HG03139 (cell line): ENCODE measurements around the gene SELENOV.

ENCODE experiments used
- ATAC-seq: cut with Tn5 transposase; IDR thresholded peaks from one replicate; pipeline ENCODE4 v1.9.1; 2021; ENCODE audit not compliant: unreplicated experiment

Gene SELENOV

DNA sequence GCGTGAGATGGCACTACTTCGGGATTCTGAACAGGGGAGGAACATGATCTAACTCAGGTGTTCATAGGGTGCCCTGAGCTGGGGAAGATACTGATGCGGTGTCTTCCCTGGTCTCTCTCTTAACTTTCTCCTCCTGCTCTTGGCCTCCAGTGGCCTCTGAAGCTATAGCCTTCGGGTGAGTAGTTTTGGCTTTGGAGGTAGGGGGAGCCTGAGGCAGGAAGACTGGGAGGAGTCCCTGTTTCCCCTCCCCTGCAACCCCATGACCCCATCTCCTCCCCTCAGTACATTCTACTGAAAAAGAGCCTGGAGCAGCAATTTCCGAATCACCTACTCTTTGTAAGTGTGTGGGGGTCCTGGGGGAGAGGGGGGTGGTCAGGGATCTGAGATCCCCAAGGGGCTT lies 3.5 kb downstream of the SELENOV start:
- ATAC-seq: no peak

DNA sequence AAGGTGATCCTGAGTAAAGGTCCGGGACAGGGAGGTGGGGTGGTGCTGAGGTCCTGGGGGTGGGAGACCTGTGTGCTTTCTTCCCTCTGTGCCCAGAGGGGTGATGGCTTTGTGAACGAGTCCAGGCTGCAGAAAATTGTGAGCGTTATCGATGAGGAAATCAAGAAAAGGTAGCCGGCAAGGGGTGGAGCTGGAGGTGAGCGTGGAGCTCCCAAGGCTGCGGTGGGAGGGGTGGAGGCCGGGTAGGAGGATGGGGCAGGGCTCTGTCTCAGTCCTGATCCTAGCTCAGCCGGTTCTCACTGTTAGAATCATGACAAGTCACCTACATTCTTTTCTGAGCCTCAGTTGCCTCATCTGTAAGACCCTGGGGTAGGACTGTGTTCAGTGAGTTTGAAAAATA lies 4.0 kb downstream of the SELENOV start:
- no peak for ATAC-seq

DNA sequence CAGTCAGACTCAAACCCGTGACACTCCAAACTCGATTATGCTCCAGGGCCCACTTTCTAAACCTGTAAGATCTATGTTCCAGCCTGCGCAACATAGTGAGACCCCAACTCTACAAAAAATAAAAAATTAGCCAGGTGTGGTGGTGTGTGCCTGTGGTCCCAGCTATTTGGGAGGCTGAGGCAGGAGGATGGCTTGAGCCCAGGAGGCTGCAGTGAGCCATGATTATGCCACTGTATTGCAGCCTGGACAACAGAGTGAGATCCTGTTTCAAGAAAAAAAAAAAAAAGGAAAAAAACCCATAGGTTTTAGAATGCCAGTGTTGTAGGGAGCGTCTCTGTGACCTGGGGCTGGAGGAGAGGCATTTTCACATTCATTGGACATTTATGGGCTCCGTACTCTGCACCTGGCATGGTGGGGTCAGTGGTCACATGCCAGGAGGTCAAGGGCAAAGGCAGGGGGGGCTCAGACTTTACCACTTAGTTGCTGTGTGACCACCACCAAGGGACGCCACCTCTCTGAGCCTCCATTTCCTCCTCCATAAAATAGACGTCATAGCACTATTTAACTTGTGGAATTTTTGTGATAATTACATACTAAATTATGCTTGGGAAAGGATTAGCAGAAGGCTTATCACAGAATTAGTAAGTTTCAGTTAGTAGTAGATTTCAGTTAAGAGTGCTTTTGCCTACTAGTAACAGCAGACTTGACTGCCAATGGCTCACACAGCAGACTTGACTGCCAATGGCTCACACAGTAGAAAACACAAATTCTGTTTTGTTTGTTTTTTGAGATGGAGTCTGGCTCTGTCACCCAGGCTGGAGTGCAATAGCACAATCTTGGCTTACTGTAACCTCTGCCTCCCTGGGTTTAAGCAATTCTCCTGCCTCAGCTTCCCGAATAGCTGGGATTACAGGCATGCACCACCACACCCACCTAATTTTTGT lies 5.9 kb downstream of the SELENOV start:
- no peak for ATAC-seq

DNA sequence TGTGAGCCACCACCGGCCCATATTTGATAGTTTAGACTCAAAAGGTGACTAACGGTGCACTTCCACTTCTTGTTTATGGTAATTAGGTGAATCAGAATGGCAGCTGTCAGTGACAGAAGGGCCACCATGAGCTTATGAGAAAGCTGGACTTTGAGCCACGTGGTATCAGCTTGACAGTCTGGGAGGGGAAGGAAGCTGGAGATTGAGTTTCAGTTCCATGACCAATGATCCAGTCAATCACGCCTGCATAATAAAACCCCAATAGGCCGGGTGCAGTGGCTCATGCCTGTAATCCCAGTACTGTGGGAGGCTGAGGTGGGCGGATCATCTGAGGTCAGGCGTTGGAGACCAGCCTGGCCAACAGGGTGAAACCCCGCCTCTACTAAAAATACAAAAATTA lies 9.6 kb downstream of the SELENOV start:
- ATAC-seq: no peak

DNA sequence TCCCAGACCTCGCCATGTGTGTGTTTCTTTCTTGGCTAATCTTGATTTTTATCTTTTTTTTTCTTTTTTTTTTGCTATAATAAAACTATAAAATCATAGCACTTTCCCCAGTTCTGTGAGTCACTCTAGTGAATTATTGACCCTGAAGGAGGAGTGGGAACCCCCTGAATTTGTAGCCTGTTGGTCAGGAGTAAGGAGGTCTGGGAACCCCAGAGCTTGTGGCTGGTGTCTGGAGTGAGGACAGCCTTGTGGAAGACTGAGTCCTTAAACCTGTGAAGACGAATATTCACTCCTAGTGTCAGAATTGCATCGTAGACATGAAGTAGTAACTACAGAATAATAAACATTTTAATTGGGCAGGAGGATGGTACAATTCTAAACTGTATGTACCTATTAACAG lies 10.3 kb downstream of the SELENOV start:
- ATAC-seq: no peak

DNA sequence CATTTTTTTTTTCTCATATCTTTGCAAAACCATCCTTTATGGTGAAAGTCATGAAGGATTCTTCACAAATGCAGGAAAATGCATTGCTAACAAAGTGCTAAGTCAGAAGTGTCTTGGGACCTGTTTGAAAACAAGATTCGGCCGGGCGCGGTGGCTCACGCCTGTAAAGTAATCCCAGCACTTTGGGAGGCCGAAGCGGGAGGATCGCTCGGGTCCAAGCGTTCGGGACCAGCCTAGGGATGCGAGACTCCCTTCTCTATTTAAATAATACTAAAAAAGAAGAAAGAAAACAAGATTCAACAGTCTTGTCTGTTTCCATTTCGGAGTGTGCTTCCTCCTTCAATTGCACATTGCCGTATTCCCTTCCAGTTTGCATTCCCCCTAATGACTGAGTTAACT lies 16.9 kb downstream of the SELENOV start:
- no peak for ATAC-seq

DNA sequence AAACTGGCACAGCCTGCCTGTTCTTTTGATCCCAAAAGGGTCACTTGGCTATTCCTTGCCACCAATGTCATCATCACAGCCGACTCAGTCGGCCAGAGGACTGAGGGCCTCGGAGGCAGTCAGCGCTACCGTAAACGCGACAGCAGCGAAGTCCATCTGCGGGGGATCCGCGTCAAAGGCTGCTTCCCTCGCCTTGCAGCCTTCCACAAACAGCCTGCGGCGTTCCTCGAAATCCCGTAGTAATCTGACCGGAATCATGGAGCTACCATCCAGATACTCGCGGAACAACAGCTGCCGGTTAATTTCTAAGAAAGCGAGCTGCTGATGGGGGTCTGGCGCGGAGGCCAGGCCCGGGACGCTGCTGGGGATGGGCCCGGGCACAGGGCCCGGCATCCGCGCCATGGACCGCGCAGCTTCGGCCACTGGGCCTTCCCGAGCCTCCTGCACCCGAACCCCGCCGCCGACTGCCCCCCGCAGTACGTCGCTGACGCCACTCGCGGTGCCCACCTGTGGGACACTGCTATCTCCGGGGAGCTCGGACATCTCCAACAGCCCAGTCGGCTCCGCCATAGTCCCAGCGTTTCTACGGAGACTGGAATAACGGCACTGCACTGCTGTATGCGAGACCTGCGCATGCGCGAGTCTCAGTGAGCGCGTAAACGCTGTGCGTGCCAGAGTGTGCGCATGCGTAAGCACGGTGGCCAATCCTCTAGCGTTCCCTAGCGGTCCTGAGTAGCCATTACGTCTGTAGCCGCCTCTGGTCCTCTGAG lies 17.5 kb downstream of the SELENOV start, which contains the start of gene EID2B:
Gene EID2B (minus strand): TSS at position 620 of the 770 bp plus-strand sequence. CDS start 50 bp downstream, at position 570.
- peak; percentile 87 for ATAC-seq

DNA sequence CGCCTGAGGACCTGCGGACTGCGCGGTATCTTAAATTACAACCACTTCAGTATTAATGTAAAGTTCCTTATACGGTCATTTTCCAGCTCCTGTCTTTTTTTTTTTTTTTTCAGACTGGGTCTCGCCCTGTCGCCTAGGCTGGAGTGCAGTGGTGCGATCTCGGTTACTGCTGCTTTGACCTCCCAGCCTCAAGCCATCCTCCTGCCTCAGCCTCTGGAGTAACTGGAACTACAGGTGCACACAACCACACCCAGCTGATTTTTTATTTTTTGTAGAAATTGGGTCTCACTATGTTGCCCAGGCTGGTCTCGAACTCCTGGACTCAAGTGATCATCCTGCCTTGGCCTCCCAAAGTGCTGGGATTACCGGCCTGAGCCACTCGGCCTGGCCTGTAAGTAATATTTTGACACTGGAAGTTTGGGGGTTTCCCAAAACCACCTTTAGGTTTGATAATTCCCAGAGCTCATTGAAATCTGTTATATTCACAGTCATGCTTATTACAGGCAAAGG lies 18.1 kb downstream of the SELENOV start:
- no peak for ATAC-seq

DNA sequence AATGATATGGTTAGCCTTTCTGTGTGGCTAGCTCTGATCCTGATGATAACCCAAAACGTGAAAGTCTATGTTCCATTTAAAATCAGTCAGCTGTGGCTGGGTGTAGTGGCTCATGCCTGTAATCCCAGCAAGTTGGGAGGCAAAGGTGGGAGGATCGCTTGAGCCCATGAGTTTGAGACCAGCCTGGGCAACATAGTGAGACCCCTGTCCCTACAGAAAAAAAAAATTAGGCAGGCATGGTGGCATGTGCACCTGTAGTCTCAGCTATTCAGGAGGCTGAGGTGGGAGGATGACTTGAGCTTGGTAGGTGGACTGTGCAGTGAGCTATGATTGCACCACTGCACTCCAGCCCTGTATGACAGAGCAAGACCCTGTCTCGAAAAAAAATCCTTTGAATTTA lies 18.9 kb downstream of the SELENOV start:
- no peak for ATAC-seq

DNA sequence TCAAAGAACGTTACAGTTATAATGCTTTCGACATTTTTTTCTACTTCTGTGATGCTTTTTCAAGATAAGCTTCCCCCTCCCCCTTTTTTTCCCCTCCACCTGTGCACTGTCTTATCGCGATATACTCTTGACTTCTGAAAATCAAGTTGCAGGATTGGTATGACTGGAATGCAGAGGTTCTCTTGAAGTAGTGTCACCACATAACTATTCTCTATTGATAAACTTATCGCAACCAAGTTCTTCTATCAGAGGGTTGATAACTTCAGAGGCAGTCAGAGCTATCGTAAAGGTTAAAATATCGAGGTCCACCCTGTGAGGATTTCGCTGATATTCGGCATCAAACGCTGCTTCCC lies 24.2 kb downstream of the SELENOV start:
- no peak for ATAC-seq

DNA sequence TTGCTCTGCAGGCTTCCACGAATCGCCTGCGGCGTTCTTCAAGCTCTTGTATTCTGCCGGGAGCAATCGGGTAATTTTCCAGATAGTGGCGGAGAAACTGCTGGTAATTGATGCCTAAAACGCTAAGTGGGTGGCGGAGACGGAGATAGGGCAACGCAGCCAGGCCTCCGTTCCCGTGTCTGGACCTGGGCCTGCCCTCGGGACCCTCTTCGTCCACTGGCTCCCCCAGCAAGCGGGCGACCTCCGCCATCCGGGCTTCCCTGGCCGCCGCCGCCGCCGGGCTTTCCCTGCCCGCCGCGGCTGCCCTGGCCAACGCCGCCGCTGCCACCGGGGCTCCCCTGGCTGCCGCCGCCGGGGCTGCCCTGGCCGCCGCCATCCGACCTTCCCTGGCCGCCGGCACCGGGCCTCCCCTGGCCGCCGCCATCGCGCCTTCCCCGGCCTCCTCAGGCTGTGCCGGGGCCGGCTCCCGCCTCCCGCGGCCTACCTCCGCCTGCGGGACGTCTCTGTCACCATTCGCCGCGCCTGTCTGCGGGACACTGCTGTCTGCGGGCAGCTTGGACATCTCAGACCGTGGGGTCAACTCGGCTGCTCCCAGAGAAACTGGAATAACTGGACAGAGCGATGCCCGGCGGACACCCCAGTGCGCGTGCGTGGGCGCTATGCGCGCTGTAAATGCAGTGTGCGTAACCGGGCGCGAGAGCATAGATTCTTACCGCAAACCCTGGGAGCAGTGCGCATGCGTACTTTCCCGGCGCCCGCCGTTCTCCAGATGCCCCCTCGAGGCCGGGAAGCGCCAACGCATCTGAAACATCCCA lies 24.8 kb downstream of the SELENOV start, which contains the start of gene EID2:
Gene EID2 (minus strand): TSS at position 644 of the 815 bp plus-strand sequence. CDS start 82 bp downstream, at position 562.
- peak; percentile 86 for ATAC-seq

DNA sequence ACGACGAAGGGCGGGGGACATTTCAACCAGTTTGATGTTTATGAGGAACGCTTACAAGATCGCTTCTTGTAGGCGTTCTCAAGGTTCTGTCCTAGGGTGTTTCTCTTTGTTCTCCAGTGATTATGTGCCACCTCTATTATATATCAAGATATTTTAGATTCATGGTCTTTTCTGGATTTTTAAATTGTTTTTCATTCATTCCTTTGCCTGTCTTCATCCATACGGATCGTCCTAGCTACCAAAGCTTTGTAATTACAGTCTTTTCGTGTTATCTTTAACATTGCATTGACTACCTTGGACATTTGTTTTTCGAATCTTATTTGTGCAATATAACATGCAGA lies 25.4 kb downstream of the SELENOV start:
- no peak for ATAC-seq

DNA sequence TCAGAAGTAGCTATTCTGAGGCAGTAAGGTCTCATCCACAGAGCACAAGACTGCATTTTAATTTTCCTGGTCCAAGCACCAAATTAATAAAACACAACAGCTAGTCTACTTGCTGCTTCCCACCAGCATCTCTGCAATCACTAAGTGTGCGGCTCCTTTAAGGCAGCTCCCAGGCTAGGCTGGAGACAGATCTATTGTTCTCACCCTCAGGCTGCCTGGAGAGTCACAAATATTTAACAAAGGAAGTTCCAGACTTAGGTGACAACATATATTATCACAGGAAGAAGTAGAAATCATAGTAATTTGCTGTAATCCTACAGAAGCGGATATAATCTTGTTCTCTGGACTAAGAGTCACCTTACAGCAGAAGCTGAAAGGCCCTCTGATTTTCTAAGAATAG lies 27.3 kb downstream of the SELENOV start:
- ATAC-seq: no peak

DNA sequence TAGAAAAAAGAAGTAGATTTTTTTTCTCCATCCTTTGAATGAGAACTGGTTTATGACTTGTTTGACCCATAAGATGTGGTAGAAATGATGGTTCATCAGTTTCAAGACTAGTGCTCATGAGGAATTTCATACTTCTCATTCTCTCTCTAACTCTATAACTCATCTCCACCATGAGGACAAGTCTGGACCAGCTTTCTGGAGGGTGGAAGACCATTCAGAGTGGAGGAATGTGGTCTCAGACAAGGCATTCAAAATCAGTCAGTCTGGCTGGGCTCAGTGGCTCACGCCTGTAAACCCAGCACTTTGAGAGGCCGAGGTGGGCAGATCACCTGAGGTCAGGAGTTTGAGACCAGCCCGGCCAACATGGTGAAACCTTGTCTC lies 28.5 kb downstream of the SELENOV start:
- ATAC-seq: no peak

DNA sequence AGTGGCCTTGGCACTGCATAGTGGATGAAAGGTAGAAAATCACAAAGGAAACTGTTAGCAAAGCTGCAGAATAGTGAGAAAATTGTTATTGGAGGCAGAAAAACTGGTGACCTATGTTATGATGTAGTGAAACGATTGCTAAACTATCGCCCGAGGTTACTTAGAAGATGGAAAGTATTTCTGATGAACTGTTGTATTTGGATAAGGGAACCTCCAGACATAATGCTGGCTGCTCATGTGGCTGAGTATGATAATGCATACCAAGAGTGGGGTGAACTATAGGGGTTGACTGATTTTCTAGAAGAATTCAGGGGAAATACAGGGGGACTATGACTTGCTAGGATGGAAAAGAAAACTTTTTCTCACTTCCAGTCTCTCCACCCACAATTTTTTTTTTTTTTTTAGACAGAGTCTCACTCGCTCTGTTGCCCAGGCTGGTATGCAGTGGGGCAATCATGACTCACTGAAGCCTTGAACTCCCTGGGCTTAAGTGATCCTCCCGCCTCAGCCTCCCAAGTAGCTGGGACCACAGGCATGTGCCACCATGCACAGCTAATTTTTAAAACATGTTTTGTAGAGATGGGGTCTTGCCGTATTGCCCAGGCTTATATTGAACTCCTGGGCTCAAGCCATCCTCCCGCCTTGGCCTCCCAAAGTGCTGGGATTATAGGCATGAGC lies 29.4 kb downstream of the SELENOV start:
- ATAC-seq: no peak

DNA sequence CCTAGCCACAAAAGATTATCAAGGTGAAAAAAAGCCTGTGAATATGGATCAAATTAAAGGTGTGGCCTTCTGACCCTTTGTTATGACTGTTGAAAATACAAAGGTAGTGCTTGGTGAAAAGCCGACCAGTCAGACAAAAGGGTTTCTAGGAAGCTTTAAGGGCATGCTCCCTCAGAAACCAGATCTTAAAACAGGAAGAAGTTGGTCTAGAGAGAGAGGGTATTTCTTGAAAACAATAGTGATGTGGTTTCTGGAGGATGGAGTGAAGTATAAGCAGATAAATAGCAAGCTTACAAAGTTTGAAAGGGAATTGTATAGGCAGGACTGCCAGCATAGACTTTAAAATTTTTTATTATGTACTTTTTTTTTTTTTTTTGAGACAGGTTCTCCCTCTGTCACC lies 30.0 kb downstream of the SELENOV start:
- no peak for ATAC-seq

DNA sequence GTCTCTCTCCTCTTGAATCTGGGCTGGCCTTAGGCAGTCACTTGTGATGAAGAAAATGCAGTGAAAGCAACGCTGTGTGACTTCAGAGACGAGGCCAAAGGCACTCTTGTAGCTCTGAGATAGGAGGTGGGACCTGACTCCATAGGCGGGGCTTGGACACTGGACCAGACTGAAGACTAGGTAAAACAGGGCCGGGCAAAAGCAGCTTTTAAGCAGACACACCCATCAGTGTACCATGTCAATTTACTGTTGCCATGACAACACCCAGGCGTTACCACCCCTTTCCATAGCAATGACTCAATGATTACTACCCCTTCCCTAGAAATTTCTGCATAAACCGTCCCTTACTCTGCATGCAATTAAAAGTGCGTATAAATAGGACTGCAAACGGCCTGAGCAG lies 31.7 kb downstream of the SELENOV start:
- no peak for ATAC-seq

DNA sequence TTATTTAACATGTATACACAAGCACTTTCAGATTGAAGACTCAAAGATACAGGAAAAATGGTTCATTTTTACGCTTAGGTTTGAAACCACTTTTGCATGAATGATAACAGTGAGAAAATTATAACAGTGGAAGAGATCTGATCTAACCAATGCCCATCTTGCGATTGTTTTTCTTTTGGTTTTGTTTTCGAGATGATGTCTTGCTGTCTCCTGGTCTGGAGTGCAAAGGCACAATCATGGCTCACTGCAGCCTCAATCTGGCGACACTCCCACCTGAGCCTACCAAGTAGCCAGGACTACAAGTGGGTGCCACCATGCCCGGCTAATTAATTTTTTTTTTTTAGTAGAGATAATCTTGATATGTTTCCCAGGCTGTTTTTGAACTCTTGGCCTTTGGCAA lies 35.3 kb downstream of the SELENOV start:
- ATAC-seq: no peak

DNA sequence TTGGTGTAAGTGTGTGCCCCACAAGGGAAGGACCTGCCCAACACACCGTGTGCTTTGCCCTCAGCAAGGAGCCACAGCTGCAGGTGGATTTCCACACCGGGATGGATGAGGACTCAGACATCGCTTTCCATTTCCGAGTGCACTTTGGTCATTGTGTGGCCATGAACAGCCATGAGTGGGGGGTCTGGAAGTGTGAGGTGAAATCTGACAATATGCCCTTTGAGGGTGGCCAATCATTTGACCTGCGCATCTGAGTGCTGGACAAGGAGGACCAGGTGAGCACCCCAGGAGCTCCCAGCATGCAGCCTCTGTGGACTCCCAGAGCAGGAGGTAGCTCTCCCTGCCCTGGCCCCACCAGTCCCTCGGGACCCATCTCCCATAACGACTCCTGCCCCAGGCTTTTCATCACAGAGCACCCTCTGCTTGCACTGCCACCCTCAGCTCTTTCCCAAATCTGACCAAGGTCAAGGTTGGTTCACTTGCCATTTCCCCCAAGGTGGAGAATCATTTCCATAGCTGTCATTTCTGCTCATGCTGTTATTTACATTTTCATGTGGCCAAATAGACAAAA lies 38.2 kb downstream of the SELENOV start:
- ATAC-seq: no peak

DNA sequence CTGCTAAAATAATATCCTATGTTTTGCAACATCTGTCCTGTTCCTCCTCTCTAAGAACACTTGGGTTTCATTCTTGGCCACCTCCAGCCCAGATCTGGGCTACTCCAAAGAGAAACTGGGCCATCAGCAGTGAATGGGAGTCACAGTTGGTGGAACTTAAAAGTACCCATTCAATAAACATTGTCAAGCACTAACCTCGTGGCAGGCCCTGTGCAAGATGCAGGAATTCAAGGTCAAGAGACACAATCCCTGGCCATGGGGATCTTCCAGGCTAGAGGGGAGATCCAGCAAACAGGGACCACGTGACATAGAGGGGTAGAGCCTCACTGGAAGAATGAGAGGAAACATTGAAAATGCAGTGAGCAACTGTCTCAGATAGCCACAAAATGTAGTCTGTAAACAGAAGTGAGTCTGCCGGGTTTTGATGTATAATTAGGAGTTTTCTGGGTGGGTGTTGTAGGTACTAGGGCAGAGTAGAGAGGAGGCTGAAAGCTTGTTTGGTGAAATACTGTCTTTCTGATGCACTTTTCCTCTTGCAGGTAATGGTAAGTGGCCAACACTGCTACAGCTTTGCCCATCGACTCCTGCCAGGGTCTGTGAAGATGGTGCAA lies 39.9 kb downstream of the SELENOV start:
- no peak for ATAC-seq
